ENCODE measurements around the gene MAFG. TPM values are rescaled to one million over a fixed set of nuclear protein-coding genes. Genes with fewer than 3 reads are reported as not detected.

Gene MAFG
- total and polyA plus RNA-seq, 2 of the 13 experiments (the other 11 are each of a cell fraction or from before 2014, with no cell fraction given): 14.5 to 20.0 TPM

DNA sequence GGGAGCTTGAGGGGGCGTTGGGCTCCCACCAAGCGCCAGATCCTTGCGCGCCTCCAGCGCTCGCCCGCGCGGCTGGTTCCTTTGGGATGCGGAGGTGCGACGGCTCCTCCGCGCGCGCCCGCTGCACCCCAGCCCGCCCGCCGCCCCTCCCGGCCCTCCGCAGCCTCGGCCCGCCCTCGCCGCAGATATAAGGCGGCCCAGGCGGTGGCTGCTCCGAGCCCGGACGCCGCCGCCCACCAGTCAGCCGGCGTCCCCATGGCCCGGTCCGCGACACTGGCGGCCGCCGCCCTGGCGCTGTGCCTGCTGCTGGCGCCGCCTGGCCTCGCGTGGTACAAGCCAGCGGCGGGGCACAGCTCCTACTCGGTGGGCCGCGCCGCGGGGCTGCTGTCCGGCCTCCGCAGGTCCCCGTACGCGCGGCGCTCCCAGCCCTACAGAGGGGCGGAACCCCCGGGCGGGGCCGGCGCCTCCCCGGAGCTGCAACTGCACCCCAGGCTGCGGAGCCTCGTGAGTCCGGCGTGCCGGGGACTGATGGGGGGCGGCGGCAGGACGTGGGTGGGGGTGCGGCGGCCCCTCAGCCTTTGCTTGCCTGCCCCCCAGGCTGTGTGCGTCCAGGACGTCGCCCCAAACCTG lies 25.4 kb downstream of the MAFG start, which contains the start of gene NPB (continued):
- TF ChIP-seq, protein P1, sequence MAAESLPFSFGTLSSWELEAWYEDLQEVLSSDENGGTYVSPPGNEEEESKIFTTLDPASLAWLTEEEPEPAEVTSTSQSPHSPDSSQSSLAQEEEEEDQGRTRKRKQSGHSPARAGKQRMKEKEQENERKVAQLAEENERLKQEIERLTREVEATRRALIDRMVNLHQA (CRISPR knock-in tag; IDR thresholded peaks at IDR 0.05): no peak
- TF ChIP-seq ZNF260 (CRISPR knock-in tag; IDR thresholded peaks at IDR 0.05; ENCODE audit: borderline replicate concordance, low read depth): no peak
- peak; percentile 42; the same call in 1 of the 2 replicates for TF ChIP-seq SALL2 (CRISPR knock-in tag; IDR thresholded peaks at IDR 0.05)
- TF ChIP-seq PHF21A (CRISPR knock-in tag; IDR thresholded peaks at IDR 0.05): no peak
- TF ChIP-seq, protein P2, sequence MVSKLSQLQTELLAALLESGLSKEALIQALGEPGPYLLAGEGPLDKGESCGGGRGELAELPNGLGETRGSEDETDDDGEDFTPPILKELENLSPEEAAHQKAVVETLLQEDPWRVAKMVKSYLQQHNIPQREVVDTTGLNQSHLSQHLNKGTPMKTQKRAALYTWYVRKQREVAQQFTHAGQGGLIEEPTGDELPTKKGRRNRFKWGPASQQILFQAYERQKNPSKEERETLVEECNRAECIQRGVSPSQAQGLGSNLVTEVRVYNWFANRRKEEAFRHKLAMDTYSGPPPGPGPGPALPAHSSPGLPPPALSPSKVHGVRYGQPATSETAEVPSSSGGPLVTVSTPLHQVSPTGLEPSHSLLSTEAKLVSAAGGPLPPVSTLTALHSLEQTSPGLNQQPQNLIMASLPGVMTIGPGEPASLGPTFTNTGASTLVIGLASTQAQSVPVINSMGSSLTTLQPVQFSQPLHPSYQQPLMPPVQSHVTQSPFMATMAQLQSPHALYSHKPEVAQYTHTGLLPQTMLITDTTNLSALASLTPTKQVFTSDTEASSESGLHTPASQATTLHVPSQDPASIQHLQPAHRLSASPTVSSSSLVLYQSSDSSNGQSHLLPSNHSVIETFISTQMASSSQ (IDR thresholded peaks at IDR 0.05; ENCODE audit: low read depth): no peak
- TF ChIP-seq, protein P2 (CRISPR knock-in tag; IDR thresholded peaks at IDR 0.05; ENCODE audit: borderline replicate concordance): no peak
- no peak for TF ChIP-seq KDM5A (IDR thresholded peaks at IDR 0.05; ENCODE audit: borderline replicate concordance, low read length)
- TF ChIP-seq CEBPG (CRISPR knock-in tag; IDR thresholded peaks at IDR 0.05): no peak
- TF ChIP-seq CBX5 (CRISPR knock-in tag; IDR thresholded peaks at IDR 0.05; ENCODE audit: borderline replicate concordance): no peak
- TF ChIP-seq, protein P3, sequence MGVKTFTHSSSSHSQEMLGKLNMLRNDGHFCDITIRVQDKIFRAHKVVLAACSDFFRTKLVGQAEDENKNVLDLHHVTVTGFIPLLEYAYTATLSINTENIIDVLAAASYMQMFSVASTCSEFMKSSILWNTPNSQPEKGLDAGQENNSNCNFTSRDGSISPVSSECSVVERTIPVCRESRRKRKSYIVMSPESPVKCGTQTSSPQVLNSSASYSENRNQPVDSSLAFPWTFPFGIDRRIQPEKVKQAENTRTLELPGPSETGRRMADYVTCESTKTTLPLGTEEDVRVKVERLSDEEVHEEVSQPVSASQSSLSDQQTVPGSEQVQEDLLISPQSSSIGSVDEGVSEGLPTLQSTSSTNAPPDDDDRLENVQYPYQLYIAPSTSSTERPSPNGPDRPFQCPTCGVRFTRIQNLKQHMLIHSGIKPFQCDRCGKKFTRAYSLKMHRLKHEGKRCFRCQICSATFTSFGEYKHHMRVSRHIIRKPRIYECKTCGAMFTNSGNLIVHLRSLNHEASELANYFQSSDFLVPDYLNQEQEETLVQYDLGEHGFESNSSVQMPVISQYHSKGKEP (CRISPR knock-in tag; IDR thresholded peaks at IDR 0.05): no peak
- TF ChIP-seq SIX1 (CRISPR knock-in tag; IDR thresholded peaks at IDR 0.05; ENCODE audit: borderline replicate concordance): no peak
- peak; percentile 81; the same call in 1 of the 2 replicates for TF ChIP-seq CHCHD3 (CRISPR knock-in tag; IDR thresholded peaks at IDR 0.05)
- no peak; the same call in 1 of the 2 replicates for TF ChIP-seq POLR2AphosphoS2 (IDR thresholded peaks at IDR 0.05; ENCODE audit: low read depth, low read length)
- TF ChIP-seq KDM4B (CRISPR knock-in tag; IDR thresholded peaks at IDR 0.05): no peak
- TF ChIP-seq, protein P4, sequence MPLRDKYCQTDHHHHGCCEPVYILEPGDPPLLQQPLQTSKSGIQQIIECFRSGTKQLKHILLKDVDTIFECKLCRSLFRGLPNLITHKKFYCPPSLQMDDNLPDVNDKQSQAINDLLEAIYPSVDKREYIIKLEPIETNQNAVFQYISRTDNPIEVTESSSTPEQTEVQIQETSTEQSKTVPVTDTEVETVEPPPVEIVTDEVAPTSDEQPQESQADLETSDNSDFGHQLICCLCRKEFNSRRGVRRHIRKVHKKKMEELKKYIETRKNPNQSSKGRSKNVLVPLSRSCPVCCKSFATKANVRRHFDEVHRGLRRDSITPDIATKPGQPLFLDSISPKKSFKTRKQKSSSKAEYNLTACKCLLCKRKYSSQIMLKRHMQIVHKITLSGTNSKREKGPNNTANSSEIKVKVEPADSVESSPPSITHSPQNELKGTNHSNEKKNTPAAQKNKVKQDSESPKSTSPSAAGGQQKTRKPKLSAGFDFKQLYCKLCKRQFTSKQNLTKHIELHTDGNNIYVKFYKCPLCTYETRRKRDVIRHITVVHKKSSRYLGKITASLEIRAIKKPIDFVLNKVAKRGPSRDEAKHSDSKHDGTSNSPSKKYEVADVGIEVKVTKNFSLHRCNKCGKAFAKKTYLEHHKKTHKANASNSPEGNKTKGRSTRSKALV (CRISPR knock-in tag; IDR thresholded peaks at IDR 0.05): no peak
- TF ChIP-seq, protein P5, sequence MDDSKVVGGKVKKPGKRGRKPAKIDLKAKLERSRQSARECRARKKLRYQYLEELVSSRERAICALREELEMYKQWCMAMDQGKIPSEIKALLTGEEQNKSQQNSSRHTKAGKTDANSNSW (CRISPR knock-in tag; IDR thresholded peaks at IDR 0.05; ENCODE audit: borderline replicate concordance): 0 out of 2 replicates have a peak, but pooled peaks have one; percentile 28
- TF ChIP-seq THAP11 (CRISPR knock-in tag; IDR thresholded peaks at IDR 0.05): peak; percentile 37; the same call in 1 of the 2 replicates
- TF ChIP-seq NCOR1 (IDR thresholded peaks at IDR 0.05; ENCODE audit: borderline replicate concordance, low read length): no peak
- TF ChIP-seq SNRNP70 (IDR thresholded peaks at IDR 0.05; ENCODE audit: low read depth, low read length): no peak
- TF ChIP-seq GATAD1 (CRISPR knock-in tag; IDR thresholded peaks at IDR 0.05): no peak
- TF ChIP-seq GZF1 (CRISPR knock-in tag; IDR thresholded peaks at IDR 0.05): 0 out of 2 replicates have a peak, but pooled peaks have one; percentile 10

Measured in HepG2 (cell line).